Stomach (tissue), 9 donors: ENCODE results near the gene CRKL. TPM values are rescaled to one million over a fixed set of nuclear protein-coding genes. Genes with fewer than 3 reads are reported as not detected.
"Not testable (repeated sequence)": the region's sequence is repeated elsewhere in the genome, so short reads cannot be mapped to it uniquely, and the experiment has no call there.

ENCODE experiments used
- DNase-seq, 2 donors: peaks; one replicate each; pipeline versions ENCODE4 v3.0.0 to v3.0.0-alpha.2; 2013 to 2019
- H3K27ac ChIP-seq, 5 donors: fragments of 200-600 bp in 4 of 5; sonication (generic) in 4 of 5; one replicate each; pipeline ENCODE4 v1.5.1; 2013 to 2019; ENCODE audit warnings: mild to moderate bottlenecking in 1 of 5, moderate library complexity in 1 of 5
- H3K27me3 ChIP-seq, 3 donors: fragments of 200-600 bp; sonication (generic); one replicate each; pipeline ENCODE4 v1.5.1; 2017 to 2019; ENCODE audit warnings: mixed run types in 1 of 3
- H3K36me3 ChIP-seq, 4 donors: fragments of 200-600 bp; sonication (generic); 1 replicate in 3 of 4; 2 replicates in 1 of 4; pipeline ENCODE4 v1.5.1; 2016 to 2019
- H3K4me1 ChIP-seq, 4 donors: fragments of 200-600 bp; sonication (generic); one replicate each; pipeline ENCODE4 v1.5.1; 2016 to 2019
- H3K4me3 ChIP-seq, 4 donors: fragments of 200-600 bp; sonication (generic) in 3 of 4; one replicate each; pipeline ENCODE4 v1.5.1; 2016 to 2019; ENCODE audit warnings: mild to moderate bottlenecking in 1 of 4
- H3K9me3 ChIP-seq, 4 donors: fragments of 200-600 bp; sonication (generic); one replicate each; pipeline ENCODE4 v1.5.1; 2016 to 2019
- CTCF ChIP-seq, 7 experiments: fragments of 450-650 bp in 4 of 7; fragments of 200-600 bp in 3 of 7; sonication (generic) in 3 of 7; IDR thresholded peaks; one replicate each; pipeline ENCODE4 v1.5.1; 2016 to 2019; ENCODE audit warnings: antibody characterized with exemption in 7 of 7, control low read depth in 2 of 7, mild to moderate bottlenecking in 1 of 7
- EP300 ChIP-seq: sonication (generic); formaldehyde crosslinking; IDR thresholded peaks from one replicate; pipeline ENCODE4 v1.6.1; 2017; ENCODE audit warnings: antibody characterized with exemption
- POLR2A ChIP-seq, 4 donors: fragments of 450-650 bp; IDR thresholded peaks; one replicate each; pipeline ENCODE4 v1.6.1; 2016; ENCODE audit warnings: antibody characterized with exemption in 4 of 4, control low read depth in 2 of 4, mild to moderate bottlenecking in 1 of 4, moderate library complexity in 1 of 4
- POLR2AphosphoS5 ChIP-seq, 3 donors: sonication (generic); formaldehyde crosslinking; IDR thresholded peaks; one replicate each; pipeline ENCODE4 v1.6.1; 2016; ENCODE audit warnings: antibody characterized with exemption in 3 of 3
- WGBS, 5 donors: extraction: QIAGEN DNeasy Blood & Tissue Kit in 3 of 5; methylation state at CpG; one replicate each; pipeline versions ENCODE4 v1.1.5 to v1.1.7; 2013 to 2018; 5-methylcytosine and 5-hydroxymethylcytosine counted together
- intact Hi-C: fragments of 100-400 bp; cut with DNase I; formaldehyde crosslinking; loops from one replicate; pipeline ENCODE4 v1.15.1; 2023; ENCODE audit warnings: low total_unique reads
- polyA plus RNA-seq, 3 donors: library from polyadenylated mRNA; stranded (reverse); fragments of 200-250 nt; gene quantifications; one replicate each; pipeline ENCODE4 v1.2.3, GENCODE V29; 2013
- total RNA-seq, 5 donors: library from RNA; depleted of rRNA; stranded (reverse); fragments of >200 nt; gene quantifications; one replicate each; pipeline versions ENCODE4 v1.1.0 to v1.2.3, GENCODE V29; 2014 to 2016
- donor health status: healthy with polysubstance abuse.
- donor health status: Bipolar disorder and iron deficiency.
- donor health status: healthy.

Gene CRKL
- total and polyA plus RNA-seq, 8 donors: 11.6 to 60.3 (median 21.6) TPM

GRCh38 chr22:20887375-20887774 lies 29.8 kb upstream of the CRKL start:
- no peak overlapping the region for H3K4me3 ChIP-seq
- WGBS, 5 donors: 78 to 87% (median 84%) methylated on average over 5 of the region's 5 CpGs
- no peaks in the 10 kb centered on the region for H3K9me3 ChIP-seq
- DNase-seq: no peak
- H3K27me3 ChIP-seq: no peaks in the 10 kb centered on the region
- H3K36me3 ChIP-seq: peaks cover 28 to 75% (median 72%) of the 10 kb centered on the region in 4 donors
- H3K27ac ChIP-seq: no peak overlapping the region
- intact Hi-C loops: no loop called here
- no peak for TF ChIP-seq POLR2AphosphoS5 (IDR thresholded peaks at IDR 0.05)
- no peak for TF ChIP-seq EP300
- TF ChIP-seq POLR2A (IDR thresholded peaks at IDR 0.05): no peak
- no peak for TF ChIP-seq CTCF (IDR thresholded peaks at IDR 0.05)
- peaks cover 9 to 24% (median 14%) of the 10 kb centered on the region in 4 donors for H3K4me1 ChIP-seq

GRCh38 chr22:20889025-20889704 lies 28.0 kb upstream of the CRKL start:
- TF ChIP-seq POLR2AphosphoS5 (IDR thresholded peaks at IDR 0.05) (no peak), POLR2A (IDR thresholded peaks at IDR 0.05) (no peak), EP300 (no peak), CTCF (IDR thresholded peaks at IDR 0.05) (no peak)
- Histone ChIP-seq H3K27me3 (no peaks in the 10 kb centered on the region), H3K36me3 (peaks cover 18 to 57% (median 54%) of the 10 kb centered on the region in 4 donors), H3K27ac (no peak overlapping the region), H3K4me3 (no peak overlapping the region), H3K4me1 (peaks cover 9 to 24% (median 14%) of the 10 kb centered on the region in 4 donors), H3K9me3 (no peaks in the 10 kb centered on the region)
- intact Hi-C loops: no loop called here
- DNase-seq: no peak
- 80 to 89% (median 84%) methylated on average over 6 of the region's 6 CpGs for WGBS, 5 donors

GRCh38 chr22:20889904-20890540 lies 27.2 kb upstream of the CRKL start:
- intact Hi-C loops: no loop called here
- H3K27me3 ChIP-seq: no peaks in the 10 kb centered on the region
- peaks cover 15 to 49% (median 45%) of the 10 kb centered on the region in 4 donors for H3K36me3 ChIP-seq
- 86 to 93% (median 89%) methylated on average over 13 of the region's 13 CpGs for WGBS, 5 donors
- TF ChIP-seq EP300: no peak
- no peak for TF ChIP-seq POLR2A (IDR thresholded peaks at IDR 0.05)
- no peak for TF ChIP-seq CTCF (IDR thresholded peaks at IDR 0.05)
- TF ChIP-seq POLR2AphosphoS5 (IDR thresholded peaks at IDR 0.05): no peak
- H3K9me3 ChIP-seq: no peaks in the 10 kb centered on the region
- H3K4me3 ChIP-seq: no peak overlapping the region
- peaks cover 7 to 15% (median 10%) of the 10 kb centered on the region in 4 donors for H3K4me1 ChIP-seq
- DNase-seq: no peak
- no peak overlapping the region for H3K27ac ChIP-seq

- H3K27ac ChIP-seq: no peak overlapping the region
- H3K9me3 ChIP-seq: no peaks in the 10 kb centered on the region
- H3K36me3 ChIP-seq: peaks cover 15 to 46% (median 41%) of the 10 kb centered on the region in 4 donors
- intact Hi-C loops: no loop called here
- TF ChIP-seq CTCF (IDR thresholded peaks at IDR 0.05) (no peak), POLR2AphosphoS5 (IDR thresholded peaks at IDR 0.05) (no peak), POLR2A (IDR thresholded peaks at IDR 0.05) (no peak), EP300 (no peak)
- peaks cover 0 to 6% (median under 1%) of the 10 kb centered on the region in 4 donors for H3K4me1 ChIP-seq
- DNase-seq: no peak
- WGBS, 5 donors: 93 to 97% (median 96%) methylated on average over 6 of the region's 6 CpGs
- no peaks in the 10 kb centered on the region for H3K27me3 ChIP-seq
- no peak overlapping the region for H3K4me3 ChIP-seq
These were observed 26.2 kb upstream of the CRKL start for GRCh38 chr22:20890975-20891374.

GRCh38 chr22:20897737-20898136 lies 19.5 kb upstream of the CRKL start:
- H3K4me3 ChIP-seq, DNase-seq, H3K27ac ChIP-seq, H3K36me3 ChIP-seq, intact Hi-C loops, H3K4me1 ChIP-seq, H3K27me3 ChIP-seq, H3K9me3 ChIP-seq: not testable (repeated sequence)
- 74 to 95% (median 89%) methylated on average over 6 to 7 of the region's 7 CpGs for WGBS, 5 donors
